Hindlimb muscle (tissue), 1 donor: Measurements from ENCODE around the gene PHOX2A. TPM values are rescaled to one million over a fixed set of nuclear protein-coding genes. Genes with fewer than 3 reads are reported as not detected.

Experiments used
- DNase-seq: peaks from one replicate; pipeline ENCODE4 v3.0.0-alpha.2; 2013
- polyA plus RNA-seq: library from polyadenylated mRNA; unstranded; fragments of 120-200 nt; gene quantifications from one replicate; pipeline ENCODE4 v1.2.1, GENCODE V29; 2013; ENCODE audit not compliant: insufficient read length

The PHOX2A gene
- polyA plus RNA-seq, 1 donor: 0.21 TPM

GRCh38 chr11:72247584-72247983 is 3.6 kb upstream of the PHOX2A start:
- no peak for DNase-seq

- DNase-seq: no peak
These were observed 1.4 kb upstream of the PHOX2A start for GRCh38 chr11:72245263-72245816.

GRCh38 chr11:72244361-72245262 is 636 bp upstream of the PHOX2A start:
- DNase-seq: no peak

GRCh38 chr11:72243173-72244059 is 560 bp downstream of the PHOX2A start:
- DNase-seq: no peak

GRCh38 chr11:72242141-72242540 is 1.8 kb downstream of the PHOX2A start:
- DNase-seq: no peak

GRCh38 chr11:72241291-72241781 is 2.6 kb downstream of the PHOX2A start:
- no peak for DNase-seq

- DNase-seq: no peak
These were observed 3.3 kb downstream of the PHOX2A start for GRCh38 chr11:72240461-72241290.

- no peak for DNase-seq
These were observed 4.0 kb downstream of the PHOX2A start for GRCh38 chr11:72239849-72240460.

- no peak for DNase-seq
These were observed 4.6 kb downstream of the PHOX2A start for GRCh38 chr11:72239313-72239848.

GRCh38 chr11:72238492-72239312 is 5.3 kb downstream of the PHOX2A start:
- no peak for DNase-seq

GRCh38 chr11:72238040-72238450 is 5.9 kb downstream of the PHOX2A start:
- DNase-seq: no peak

- DNase-seq: no peak
These were observed 6.7 kb downstream of the PHOX2A start for GRCh38 chr11:72237112-72237931.

GRCh38 chr11:72236774-72237111 is 7.2 kb downstream of the PHOX2A start:
- DNase-seq: no peak

GRCh38 chr11:72236083-72236697 is 7.8 kb downstream of the PHOX2A start:
- no peak for DNase-seq

- DNase-seq: no peak
These were observed 8.5 kb downstream of the PHOX2A start for GRCh38 chr11:72235351-72236057.

- DNase-seq: no peak
These were observed 9.1 kb downstream of the PHOX2A start for GRCh38 chr11:72234920-72235319.

- no peak for DNase-seq
These were observed 9.5 kb downstream of the PHOX2A start for GRCh38 chr11:72234514-72234830.

GRCh38 chr11:72233773-72234513 is 10.0 kb downstream of the PHOX2A start:
- no peak for DNase-seq
